ACC112 (cell line): ENCODE results near the gene WWOX.

Experiments
- H2AFZ ChIP-seq: fragments of 200-600 bp; sonication (generic); one replicate; pipeline ENCODE4 v1.6.0; 2017; ENCODE audit warnings: antibody characterized with exemption, low read length; ENCODE audit not compliant: unreplicated experiment
- H3K27ac ChIP-seq: fragments of 200-600 bp; sonication (generic); 2 replicates; pipeline ENCODE4 v1.5.1; 2014; ENCODE audit warnings: low read depth, mild to moderate bottlenecking, antibody characterized with exemption, low read length, moderate library complexity
- H3K27me3 ChIP-seq: fragments of 200-600 bp; sonication (generic); 2 replicates; pipeline ENCODE4 v1.6.1; 2014; ENCODE audit warnings: mild to moderate bottlenecking, antibody characterized with exemption, low read length, moderate library complexity, mixed read lengths; ENCODE audit not compliant: insufficient read depth
- H3K36me3 ChIP-seq: fragments of 200-600 bp; sonication (generic); 2 replicates; pipeline ENCODE4 v1.6.1; 2016; ENCODE audit warnings: mild to moderate bottlenecking, antibody characterized with exemption, low read length, moderate library complexity, mixed read lengths; ENCODE audit not compliant: insufficient read depth
- H3K4me1 ChIP-seq: fragments of 200-600 bp; sonication (generic); one replicate; pipeline ENCODE4 v1.6.1; 2016; ENCODE audit warnings: low read length, mixed read lengths; ENCODE audit not compliant: insufficient read depth, unreplicated experiment, control insufficient read depth
- H3K4me3 ChIP-seq: fragments of 200-600 bp; sonication (generic); 2 replicates; pipeline ENCODE4 v1.5.1; 2014; ENCODE audit warnings: mild to moderate bottlenecking, low read depth, low read length
- H3K79me2 ChIP-seq: fragments of 200-600 bp; sonication (generic); one replicate; pipeline ENCODE4 v1.6.0; 2016; ENCODE audit warnings: low read length; ENCODE audit not compliant: control insufficient read depth, unreplicated experiment, insufficient read depth

Gene WWOX

DNA sequence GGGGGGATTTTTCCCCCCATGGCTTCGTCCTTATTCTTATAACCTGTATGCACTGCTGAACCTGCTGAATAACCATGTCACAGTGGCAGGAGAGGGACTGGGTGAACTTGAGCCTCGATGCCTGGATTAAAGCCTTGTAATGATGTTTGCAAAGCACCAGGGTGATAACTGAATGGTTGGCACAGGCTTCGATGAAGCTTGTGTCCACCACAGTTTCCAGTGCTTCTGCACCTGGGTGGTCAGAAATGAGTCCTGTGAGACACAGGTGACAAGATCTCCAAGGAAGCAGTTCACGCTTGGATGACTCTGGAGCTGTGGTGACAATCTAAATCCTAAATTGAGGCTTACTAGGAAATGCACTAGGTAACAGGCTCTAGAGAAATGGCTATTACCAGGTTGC lies 771.8 kb downstream of the WWOX start:
- Histone ChIP-seq H3K36me3 (no peaks in the 10 kb centered on the region), H2AFZ (no peak overlapping the region), H3K4me3 (no peak overlapping the region), H3K27ac (no peak overlapping the region), H3K4me1 (no peaks in the 10 kb centered on the region), H3K27me3 (no peaks in the 10 kb centered on the region), H3K79me2 (no peaks in the 10 kb centered on the region)

- Histone ChIP-seq H2AFZ (no peak overlapping the region), H3K36me3 (no peaks in the 10 kb centered on the region), H3K79me2 (no peaks in the 10 kb centered on the region), H3K27me3 (no peaks in the 10 kb centered on the region), H3K4me1 (no peaks in the 10 kb centered on the region), H3K27ac (no peak overlapping the region), H3K4me3 (no peak overlapping the region)
These were observed 777.2 kb downstream of the WWOX start for GRCh38 chr16:78876671-78877070.

DNA sequence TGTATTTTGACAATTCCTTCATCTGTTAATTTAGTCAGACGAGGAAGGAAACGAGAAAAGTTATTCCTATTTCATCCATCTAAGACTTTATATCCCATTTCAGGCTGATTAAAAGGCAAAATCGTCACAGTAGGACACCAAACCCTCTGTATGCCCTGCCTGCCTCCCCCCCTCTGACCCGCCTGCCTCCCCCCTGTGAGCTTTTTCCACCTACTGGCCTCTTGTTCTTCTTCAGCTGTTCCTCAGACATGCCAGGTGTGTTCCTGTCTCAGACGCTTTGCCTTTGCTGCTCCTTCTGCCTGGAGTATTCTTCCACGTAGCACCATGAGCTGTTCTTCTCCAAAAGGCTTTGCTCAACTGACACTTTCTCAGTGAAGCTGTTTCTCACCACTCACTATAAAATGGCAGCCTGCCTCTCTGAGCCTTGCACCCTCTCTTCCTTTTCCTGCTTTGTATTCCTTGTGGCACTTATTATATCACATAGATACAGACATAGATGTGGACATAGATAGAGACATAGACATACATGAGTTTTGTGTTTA lies 777.7 kb downstream of the WWOX start:
- Histone ChIP-seq H3K4me3 (no peak overlapping the region), H3K27ac (no peak overlapping the region), H3K27me3 (no peaks in the 10 kb centered on the region), H3K79me2 (no peaks in the 10 kb centered on the region), H2AFZ (no peak overlapping the region), H3K4me1 (no peaks in the 10 kb centered on the region), H3K36me3 (no peaks in the 10 kb centered on the region)

DNA sequence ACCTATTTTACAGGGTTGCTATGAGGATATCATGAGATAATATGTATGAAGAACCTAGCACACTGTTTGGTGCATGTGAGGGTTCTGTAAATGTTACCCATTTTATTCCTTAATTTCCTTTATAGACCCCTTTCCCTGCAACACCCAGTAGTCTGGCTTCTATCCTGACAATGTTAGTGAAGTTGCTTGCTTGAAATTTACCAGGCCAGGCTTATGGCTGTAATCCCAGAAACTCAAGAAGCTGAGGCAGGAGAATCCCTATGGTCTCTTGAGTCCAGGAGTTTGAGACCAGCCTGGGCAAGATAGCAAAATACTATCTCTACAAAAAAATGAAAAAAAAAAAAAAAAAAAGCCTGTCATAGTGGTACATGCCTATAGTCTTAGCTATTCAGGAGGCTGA lies 779.1 kb downstream of the WWOX start:
- no peaks in the 10 kb centered on the region for H3K36me3 ChIP-seq
- H3K27me3 ChIP-seq = no peaks in the 10 kb centered on the region

DNA sequence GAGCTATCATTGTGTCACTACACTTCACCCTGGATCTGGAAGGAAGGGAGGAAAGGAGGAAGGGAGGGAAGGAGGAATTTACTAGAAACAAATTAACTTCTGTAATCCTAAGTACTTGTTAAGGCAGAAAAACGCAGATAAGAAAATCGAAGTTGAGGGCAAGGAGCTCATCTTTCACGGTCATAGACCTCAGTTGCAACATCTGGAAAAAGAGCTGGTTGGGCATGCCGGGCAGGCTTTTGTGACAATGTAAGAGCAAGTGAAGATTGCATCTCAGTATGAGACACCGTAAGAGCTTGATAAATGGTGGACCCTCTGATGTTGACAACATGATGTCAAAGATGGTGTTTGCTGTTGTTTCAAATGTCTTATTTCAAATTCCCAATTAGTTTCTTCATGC lies 779.6 kb downstream of the WWOX start:
- no peaks in the 10 kb centered on the region for H3K4me1 ChIP-seq

More for the DNA sequence above, 779.1 kb downstream of the WWOX start:
- H2AFZ ChIP-seq = no peak overlapping the region
- H3K4me1 ChIP-seq = no peaks in the 10 kb centered on the region
- no peaks in the 10 kb centered on the region for H3K79me2 ChIP-seq
- no peak overlapping the region for H3K4me3 ChIP-seq
- H3K27ac ChIP-seq = no peak overlapping the region

DNA sequence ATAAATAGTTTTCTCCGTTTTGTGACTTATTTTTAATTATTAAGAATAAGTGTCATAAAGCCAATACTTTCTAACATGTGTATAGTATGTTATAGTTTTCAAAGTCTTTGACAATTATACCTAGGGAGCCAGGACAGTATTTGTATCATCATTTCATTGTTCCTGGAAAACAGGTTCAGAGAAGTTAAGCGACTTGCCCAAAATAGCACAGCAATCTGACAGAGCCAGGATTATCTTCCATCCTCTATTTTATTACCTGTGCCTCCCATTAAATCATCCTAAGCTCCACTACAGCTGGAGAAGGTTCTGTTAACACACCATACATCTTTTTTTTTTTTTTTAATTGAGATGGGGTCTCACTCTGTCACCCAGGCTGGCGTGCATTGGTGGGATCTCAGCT lies 782.7 kb downstream of the WWOX start:
- Histone ChIP-seq H2AFZ (no peak overlapping the region), H3K4me1 (no peaks in the 10 kb centered on the region), H3K27ac (no peak overlapping the region), H3K27me3 (no peaks in the 10 kb centered on the region), H3K79me2 (no peaks in the 10 kb centered on the region), H3K4me3 (no peak overlapping the region), H3K36me3 (no peaks in the 10 kb centered on the region)

More for the DNA sequence above, 779.6 kb downstream of the WWOX start:
- Histone ChIP-seq H3K27me3 (no peaks in the 10 kb centered on the region), H2AFZ (no peak overlapping the region), H3K36me3 (no peaks in the 10 kb centered on the region), H3K79me2 (no peaks in the 10 kb centered on the region), H3K27ac (no peak overlapping the region), H3K4me3 (no peak overlapping the region)

- Histone ChIP-seq H3K27me3 (no peaks in the 10 kb centered on the region), H3K4me1 (no peaks in the 10 kb centered on the region), H3K36me3 (no peaks in the 10 kb centered on the region), H3K79me2 (no peaks in the 10 kb centered on the region), H2AFZ (no peak overlapping the region), H3K27ac (no peak overlapping the region), H3K4me3 (no peak overlapping the region)
These were observed 783.3 kb downstream of the WWOX start for GRCh38 chr16:78882751-78883150.

- no peak overlapping the region for H3K27ac ChIP-seq
- H3K4me1 ChIP-seq = no peaks in the 10 kb centered on the region
- H3K79me2 ChIP-seq = no peaks in the 10 kb centered on the region
- H3K27me3 ChIP-seq = no peaks in the 10 kb centered on the region
- no peak overlapping the region for H2AFZ ChIP-seq
- H3K36me3 ChIP-seq = no peaks in the 10 kb centered on the region
- no peak overlapping the region for H3K4me3 ChIP-seq
These were observed 784.8 kb downstream of the WWOX start for GRCh38 chr16:78884204-78884603.

GRCh38 chr16:78889346-78889745 lies 789.9 kb downstream of the WWOX start:
- no peaks in the 10 kb centered on the region for H3K4me1 ChIP-seq
- H3K27me3 ChIP-seq = no peaks in the 10 kb centered on the region
- no peaks in the 10 kb centered on the region for H3K36me3 ChIP-seq

GRCh38 chr16:78890373-78890895 lies 791.0 kb downstream of the WWOX start:
- Histone ChIP-seq H3K79me2 (no peaks in the 10 kb centered on the region), H3K4me1 (no peaks in the 10 kb centered on the region), H3K27me3 (no peaks in the 10 kb centered on the region), H3K36me3 (no peaks in the 10 kb centered on the region), H3K4me3 (no peak overlapping the region), H3K27ac (no peak overlapping the region), H2AFZ (no peak overlapping the region)

More at GRCh38 chr16:78889346-78889745, 789.9 kb downstream of the WWOX start:
- Histone ChIP-seq H3K79me2 (no peaks in the 10 kb centered on the region), H2AFZ (no peak overlapping the region), H3K27ac (no peak overlapping the region), H3K4me3 (no peak overlapping the region)

DNA sequence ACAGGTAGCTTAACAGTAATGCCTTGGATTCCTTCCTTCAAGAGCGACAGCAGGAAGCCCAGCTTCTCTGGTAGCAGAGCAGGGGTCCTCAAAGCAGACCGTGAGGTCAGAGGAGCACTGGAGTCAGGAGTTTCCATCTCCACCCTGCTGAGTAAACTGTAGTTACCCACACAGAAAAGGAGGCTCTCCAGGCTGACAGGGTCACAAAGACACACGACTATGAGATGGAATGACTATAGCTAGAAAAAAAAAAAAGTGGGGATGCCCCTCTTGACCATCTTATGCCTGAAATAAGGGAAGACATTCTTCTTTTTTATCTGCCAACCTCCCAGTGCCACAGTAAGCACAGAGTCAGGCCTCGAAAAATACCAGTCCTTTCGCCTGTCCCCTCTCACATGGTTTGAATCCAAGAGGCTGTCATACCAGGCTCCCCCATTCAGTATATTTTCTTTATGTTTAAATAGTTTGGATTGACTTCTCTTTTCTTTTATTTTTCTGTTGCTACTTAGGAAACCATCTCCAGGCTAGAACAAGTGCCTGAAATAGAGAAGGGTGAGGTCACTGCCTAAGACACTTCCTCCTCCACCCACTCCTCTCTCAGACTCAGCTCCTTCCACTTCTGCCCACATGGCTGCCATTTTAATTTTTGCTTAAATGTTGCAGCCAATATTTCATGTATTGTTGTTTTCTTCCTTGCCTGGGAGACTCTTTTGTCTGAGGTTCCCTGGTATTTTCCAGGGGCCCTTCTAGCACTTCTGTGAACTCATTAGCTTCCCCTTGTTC lies 793.7 kb downstream of the WWOX start:
- no peak overlapping the region for H3K4me3 ChIP-seq
- no peak overlapping the region for H2AFZ ChIP-seq
- no peaks in the 10 kb centered on the region for H3K27me3 ChIP-seq
- no peak overlapping the region for H3K27ac ChIP-seq
- no peaks in the 10 kb centered on the region for H3K79me2 ChIP-seq
- H3K36me3 ChIP-seq = no peaks in the 10 kb centered on the region
- no peaks in the 10 kb centered on the region for H3K4me1 ChIP-seq
